ENCODE results near the gene PIK3AP1.
"Not testable (repeated sequence)": the region's sequence is repeated elsewhere in the genome, so short reads cannot be mapped to it uniquely, and the experiment has no call there.

DNA sequence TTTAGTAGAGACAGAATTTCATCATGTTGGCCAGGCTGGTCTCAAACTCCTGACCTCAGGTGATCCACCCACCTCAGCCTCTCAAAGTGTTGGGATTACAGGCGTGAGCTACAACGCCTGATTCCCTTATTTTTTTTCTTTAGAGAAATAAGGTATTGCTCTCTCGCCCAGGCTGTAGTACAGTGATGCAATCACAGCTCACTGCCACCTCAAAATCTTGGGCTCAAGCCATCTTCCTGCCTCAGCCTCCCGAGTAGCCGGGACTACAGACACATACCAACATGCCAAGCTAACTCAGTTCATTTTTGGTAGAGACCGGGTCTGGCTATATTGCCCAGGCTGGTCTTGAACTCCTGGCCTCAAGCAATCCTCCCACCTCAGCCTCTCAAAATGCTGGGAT is 21.2 kb upstream of the PIK3AP1 start:
- not testable (repeated sequence) for TF ChIP-seq CTCF (IDR thresholded peaks at IDR 0.05; ENCODE audit: low read depth, low read length, missing input control); TAF1 (conservative IDR thresholded peaks at IDR 0.05); ZBTB33 (IDR thresholded peaks at IDR 0.05); GABPA (IDR thresholded peaks at IDR 0.05 in 1 of 2, conservative IDR thresholded peaks at IDR 0.05 in 1 of 2)
- TF ChIP-seq, protein P1, sequence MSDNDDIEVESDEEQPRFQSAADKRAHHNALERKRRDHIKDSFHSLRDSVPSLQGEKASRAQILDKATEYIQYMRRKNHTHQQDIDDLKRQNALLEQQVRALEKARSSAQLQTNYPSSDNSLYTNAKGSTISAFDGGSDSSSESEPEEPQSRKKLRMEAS (IDR thresholded peaks at IDR 0.05) = not testable (repeated sequence)
